WTC11 (cell line): ENCODE data around the gene ANKRD18A. TPM values are rescaled to one million over a fixed set of nuclear protein-coding genes. Genes with fewer than 3 reads are reported as not detected.

Experiments used
- ATAC-seq: fragments of 200-7000 bp; cut with Tn5 transposase; 2 replicates; pipeline ENCODE4 v1.10.0; 2021; ENCODE audit warnings: mild to moderate bottlenecking, moderate library complexity
- Bru-seq: library from RNA; stranded (reverse); fragments of 400-500 nt; gene quantifications from one replicate; lab custom pipeline; 2021; lab: Mats Ljungman, UMichigan
- CTCF ChIA-PET: fragments of 300-600 bp; sonication (Branson Sonifier 250); formaldehyde crosslinking; loops from one replicate; lab custom pipeline; 2021; ENCODE audit warnings: antibody characterized with exemption; lab: Charles Lee
- POLR2A ChIA-PET: fragments of 350-600 bp; sonication (Branson Sonifier 250); formaldehyde crosslinking; loops from one replicate; lab custom pipeline; 2021; ENCODE audit warnings: antibody characterized with exemption; lab: Charles Lee
- DNase-seq: peaks from one replicate; pipeline ENCODE4 v3.0.0; 2021; ENCODE audit warnings: low spot score
- H3K27ac Mint-ChIP-seq: 2 replicates; pipeline ENCODE4 v1.8.0; 2021; ENCODE audit warnings: mixed read lengths
- H3K27me3 Mint-ChIP-seq: 2 replicates; pipeline ENCODE4 v1.8.0; 2021; ENCODE audit warnings: low read depth, mild to moderate bottlenecking, moderate library complexity, mixed read lengths
- H3K36me3 Mint-ChIP-seq: 2 replicates; pipeline ENCODE4 v1.8.0; 2021; ENCODE audit warnings: mixed read lengths
- H3K4me1 Mint-ChIP-seq: 2 replicates; pipeline ENCODE4 v1.8.0; 2022; ENCODE audit warnings: mixed read lengths
- H3K4me3 Mint-ChIP-seq: 2 replicates; pipeline ENCODE4 v1.8.0; 2021; ENCODE audit warnings: mild to moderate bottlenecking, moderate library complexity, mixed read lengths
- H3K9me3 Mint-ChIP-seq: 2 replicates; pipeline ENCODE4 v1.8.0; 2021; ENCODE audit warnings: mixed read lengths
- ATF1 ChIP-seq: sonication (generic); formaldehyde crosslinking; IDR thresholded peaks from 2 replicates; pipeline ENCODE4 v1.8.1; 2023; ENCODE audit warnings: mild to moderate bottlenecking, moderate library complexity, missing genetic modification reagents
- CREB1 ChIP-seq: sonication (generic); formaldehyde crosslinking; IDR thresholded peaks from 2 replicates; pipeline ENCODE4 v1.8.0; 2023; ENCODE audit warnings: mild to moderate bottlenecking, missing genetic modification reagents
- ELF4 ChIP-seq: sonication (generic); formaldehyde crosslinking; IDR thresholded peaks from 2 replicates; pipeline ENCODE4 v1.8.1; 2022; ENCODE audit warnings: low read depth, mild to moderate bottlenecking, moderate library complexity, missing genetic modification reagents
- ESRRA ChIP-seq: sonication (generic); formaldehyde crosslinking; IDR thresholded peaks from 2 replicates; pipeline ENCODE4 v1.8.1; 2022; ENCODE audit warnings: mild to moderate bottlenecking, missing genetic modification reagents, borderline replicate concordance
- ETV6 ChIP-seq: sonication (generic); formaldehyde crosslinking; IDR thresholded peaks from 2 replicates; pipeline ENCODE4 v1.8.1; 2022; ENCODE audit warnings: mild to moderate bottlenecking, missing genetic modification reagents
- FOXK1 ChIP-seq: sonication (generic); formaldehyde crosslinking; IDR thresholded peaks from 2 replicates; pipeline ENCODE4 v1.8.0; 2022; ENCODE audit warnings: mild to moderate bottlenecking, moderate library complexity, missing genetic modification reagents
- FOXP4 ChIP-seq: sonication (generic); formaldehyde crosslinking; IDR thresholded peaks from 2 replicates; pipeline ENCODE4 v1.8.0; 2022; ENCODE audit warnings: mild to moderate bottlenecking, missing genetic modification reagents
- GTF2I ChIP-seq: fragments of 250-450 bp; sonication (Bioruptor Pico); conservative IDR thresholded peaks from 2 replicates; pipeline ENCODE4 v1.4.0; 2021; ENCODE audit warnings: mild to moderate bottlenecking
- JUN ChIP-seq: sonication (generic); formaldehyde crosslinking; IDR thresholded peaks from 2 replicates; pipeline ENCODE4 v1.8.0; 2023; ENCODE audit warnings: mild to moderate bottlenecking, missing genetic modification reagents
- KAT7 ChIP-seq: sonication (generic); formaldehyde crosslinking; IDR thresholded peaks from 2 replicates; pipeline ENCODE4 v1.8.1; 2023; ENCODE audit warnings: missing genetic modification reagents, mild to moderate bottlenecking, borderline replicate concordance
- MLX ChIP-seq: sonication (generic); formaldehyde crosslinking; IDR thresholded peaks from 2 replicates; pipeline ENCODE4 v1.8.1; 2023; ENCODE audit warnings: mild to moderate bottlenecking, missing genetic modification reagents, moderate library complexity
- MYBL2 ChIP-seq: sonication (generic); formaldehyde crosslinking; IDR thresholded peaks from 2 replicates; pipeline ENCODE4 v1.8.1; 2023; ENCODE audit warnings: mild to moderate bottlenecking, moderate library complexity, missing genetic modification reagents
- NFE2L1 ChIP-seq: sonication (generic); formaldehyde crosslinking; IDR thresholded peaks from 2 replicates; pipeline ENCODE4 v1.8.1; 2023; ENCODE audit warnings: missing genetic modification reagents
- NFYB ChIP-seq: sonication (generic); formaldehyde crosslinking; conservative IDR thresholded peaks from 2 replicates; pipeline ENCODE4 v1.8.0; 2022; ENCODE audit warnings: low read depth, missing genetic modification reagents
- NR1H2 ChIP-seq: sonication (generic); formaldehyde crosslinking; IDR thresholded peaks from 2 replicates; pipeline ENCODE4 v1.9.0; 2021; ENCODE audit warnings: mild to moderate bottlenecking, moderate library complexity, missing genetic modification reagents
- RELA ChIP-seq: sonication (generic); formaldehyde crosslinking; IDR thresholded peaks from 2 replicates; pipeline ENCODE4 v1.8.1; 2022; ENCODE audit warnings: missing genetic modification reagents, mild to moderate bottlenecking, borderline replicate concordance
- SMAD3 ChIP-seq: sonication (generic); formaldehyde crosslinking; IDR thresholded peaks from 2 replicates; pipeline ENCODE4 v1.8.0; 2022; ENCODE audit warnings: missing genetic modification reagents, mild to moderate bottlenecking, borderline replicate concordance
- SOX15 ChIP-seq: fragments of 250-450 bp; sonication (Bioruptor Pico); IDR thresholded peaks from 2 replicates; pipeline ENCODE4 v1.9.0; 2021; ENCODE audit warnings: mild to moderate bottlenecking
- SP1 ChIP-seq: sonication (generic); formaldehyde crosslinking; conservative IDR thresholded peaks from 2 replicates; pipeline ENCODE4 v1.8.1; 2022; ENCODE audit warnings: missing genetic modification reagents
- TEAD4 ChIP-seq: sonication (generic); formaldehyde crosslinking; IDR thresholded peaks from 2 replicates; pipeline ENCODE4 v1.8.0; 2022; ENCODE audit warnings: mild to moderate bottlenecking, missing genetic modification reagents
- TP53 ChIP-seq: sonication (generic); formaldehyde crosslinking; IDR thresholded peaks from 2 replicates; pipeline ENCODE4 v1.8.1; 2023; ENCODE audit warnings: mild to moderate bottlenecking, missing genetic modification reagents
- USF2 ChIP-seq: sonication (generic); formaldehyde crosslinking; IDR thresholded peaks from 2 replicates; pipeline ENCODE4 v1.8.1; 2023; ENCODE audit warnings: mild to moderate bottlenecking, missing genetic modification reagents, moderate library complexity
- ZBTB21 ChIP-seq: sonication (generic); formaldehyde crosslinking; IDR thresholded peaks from 2 replicates; pipeline ENCODE4 v1.8.1; 2023; ENCODE audit warnings: mild to moderate bottlenecking, missing genetic modification reagents, borderline replicate concordance
- ZNF138 ChIP-seq: sonication (generic); formaldehyde crosslinking; conservative IDR thresholded peaks from 2 replicates; pipeline ENCODE4 v1.8.1; 2022; ENCODE audit warnings: mild to moderate bottlenecking, moderate library complexity, missing genetic modification reagents
- ZNF317 ChIP-seq: sonication (generic); formaldehyde crosslinking; IDR thresholded peaks from 2 replicates; pipeline ENCODE4 v1.8.1; 2023; ENCODE audit warnings: low read depth, mild to moderate bottlenecking, moderate library complexity, missing genetic modification reagents, borderline replicate concordance
- ZNF423 ChIP-seq: fragments of 250-450 bp; sonication (Bioruptor Pico); IDR thresholded peaks from 2 replicates; pipeline ENCODE4 v2.1.2; 2022; ENCODE audit warnings: mild to moderate bottlenecking, moderate library complexity
- long read RNA-seq, 3 experiments: library from RNA in 1 of 3; library from capped mRNA in 1 of 3; library from polyadenylated mRNA in 1 of 3; unstranded in 2 of 3; stranded (forward) in 1 of 3; transcript quantifications; one replicate each; pipeline ENCODE4 v2.0.0, GENCODE V29; 2021
- total RNA-seq: library from RNA; stranded (reverse); gene quantifications from 3 replicates; pipeline ENCODE4 v1.2.3, GENCODE V29; 2021
- TF ChIP-seq, protein P1 (sequence below): sonication (generic); formaldehyde crosslinking; IDR thresholded peaks from 2 replicates; pipeline ENCODE4 v1.8.1; 2023; ENCODE audit warnings: mild to moderate bottlenecking, missing genetic modification reagents
- TF ChIP-seq, protein P2 (sequence below): sonication (generic); formaldehyde crosslinking; IDR thresholded peaks from 2 replicates; pipeline ENCODE4 v1.8.0; 2022; ENCODE audit warnings: mild to moderate bottlenecking, missing genetic modification reagents
- TF ChIP-seq, protein P3 (sequence below): sonication (generic); formaldehyde crosslinking; IDR thresholded peaks from 2 replicates; pipeline ENCODE4 v1.8.0; 2022; ENCODE audit warnings: mild to moderate bottlenecking, missing genetic modification reagents

The ANKRD18A gene
- total RNA-seq, result 10.8 to 15.7 TPM (median 12.9 TPM) in 3 replicates
- percentile 61 among the genes with signal in this experiment for Bru-seq, nascent RNA
- long read RNA-seq, experiment 1, partial matches to known transcripts, result 1 of 11 reads
- long read RNA-seq, experiment 1, other reads (novel, unspliced or antisense), result 10 of 11 reads
- long read RNA-seq, experiment 2, partial matches to known transcripts, result 0 of 2 reads
- long read RNA-seq, experiment 2, other reads (novel, unspliced or antisense), result 2 of 2 reads
- long read RNA-seq, experiment 3, partial matches to known transcripts, result 0 of 5 reads
- long read RNA-seq, experiment 3, other reads (novel, unspliced or antisense), result 5 of 5 reads

GRCh38 chr9:38620483-38621433 lies at the start of gene ANKRD18A:
TSS of gene ANKRD18A (minus strand) at chr9:38620596. CDS start at chr9:38620285, 311 bp downstream.
- Mint-ChIP-seq H3K4me3 (peak within 1 kb of the TSS; percentile 88), H3K27ac (peak within 1 kb of the TSS; percentile 76; the same call in 1 of the 2 replicates), H3K27me3 (peaks cover 46% of the 10 kb centered on the region), H3K36me3 (peaks cover 19% of the 10 kb centered on the region), H3K9me3 (peaks cover 22% of the 10 kb centered on the region), H3K4me1 (peaks cover 12% of the 10 kb centered on the region)
- ATAC-seq (peak; percentile 85), DNase-seq (peak; percentile 96)
- CTCF ChIA-PET, result interaction anchor here (0.6 to 2.5 kb wide), 17 partner anchors 14 to 718 kb away, joined by 3 to 15 read pairs (median 4); partner anchors contain the start of gene ALDH1B1
- POLR2A ChIA-PET, result no interaction called here
- TF ChIP-seq USF2 (CRISPR knock-in tag) (peak; percentile 28; the same call in 1 of the 2 replicates), KAT7 (CRISPR knock-in tag) (0 out of 2 replicates have a peak, but pooled peaks have one; percentile 82), ATF1 (CRISPR knock-in tag) (no peak), NR1H2 (no peak), SP1 (CRISPR knock-in tag) (0 out of 2 replicates have a peak, but pooled peaks have one; percentile 26), GTF2I (CRISPR knock-in tag) (no peak), MYBL2 (CRISPR knock-in tag) (peak; percentile 78), FOXP4 (peak; percentile 48; the same call in 1 of the 2 replicates), SOX15 (CRISPR knock-in tag) (no peak), ZNF423 (CRISPR knock-in tag) (peak; percentile 31; the same call in 1 of the 2 replicates), TEAD4 (CRISPR knock-in tag) (peak; percentile 27; the same call in 1 of the 2 replicates), ESRRA (CRISPR knock-in tag) (0 out of 2 replicates have a peak, but pooled peaks have one; percentile 20), TP53 (CRISPR knock-in tag) (no peak; the same call in 1 of the 2 replicates), ZNF317 (no peak), ZBTB21 (CRISPR knock-in tag) (0 out of 2 replicates have a peak, but pooled peaks have one; percentile 46), CREB1 (CRISPR knock-in tag) (0 out of 2 replicates have a peak, but pooled peaks have one; percentile 20), NFE2L1 (0 out of 2 replicates have a peak, but pooled peaks have one; percentile 12), ELF4 (CRISPR knock-in tag) (0 out of 2 replicates have a peak, but pooled peaks have one; percentile 38), SMAD3 (peak; percentile 48; the same call in 1 of the 2 replicates), ZNF138 (CRISPR knock-in tag) (0 out of 2 replicates have a peak, but pooled peaks have one; percentile 12), RELA (CRISPR knock-in tag) (no peak), JUN (peak; percentile 62; the same call in 1 of the 2 replicates), NFYB (no peak), FOXK1 (CRISPR knock-in tag) (0 out of 2 replicates have a peak, but pooled peaks have one; percentile 30), ETV6 (CRISPR knock-in tag) (peak; percentile 71; the same call in 1 of the 2 replicates), MLX (CRISPR knock-in tag) (no peak)
- TF ChIP-seq, protein P1, sequence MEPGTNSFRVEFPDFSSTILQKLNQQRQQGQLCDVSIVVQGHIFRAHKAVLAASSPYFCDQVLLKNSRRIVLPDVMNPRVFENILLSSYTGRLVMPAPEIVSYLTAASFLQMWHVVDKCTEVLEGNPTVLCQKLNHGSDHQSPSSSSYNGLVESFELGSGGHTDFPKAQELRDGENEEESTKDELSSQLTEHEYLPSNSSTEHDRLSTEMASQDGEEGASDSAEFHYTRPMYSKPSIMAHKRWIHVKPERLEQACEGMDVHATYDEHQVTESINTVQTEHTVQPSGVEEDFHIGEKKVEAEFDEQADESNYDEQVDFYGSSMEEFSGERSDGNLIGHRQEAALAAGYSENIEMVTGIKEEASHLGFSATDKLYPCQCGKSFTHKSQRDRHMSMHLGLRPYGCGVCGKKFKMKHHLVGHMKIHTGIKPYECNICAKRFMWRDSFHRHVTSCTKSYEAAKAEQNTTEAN (CRISPR knock-in tag), result 0 out of 2 replicates have a peak, but pooled peaks have one; percentile 65
- TF ChIP-seq, protein P2, sequence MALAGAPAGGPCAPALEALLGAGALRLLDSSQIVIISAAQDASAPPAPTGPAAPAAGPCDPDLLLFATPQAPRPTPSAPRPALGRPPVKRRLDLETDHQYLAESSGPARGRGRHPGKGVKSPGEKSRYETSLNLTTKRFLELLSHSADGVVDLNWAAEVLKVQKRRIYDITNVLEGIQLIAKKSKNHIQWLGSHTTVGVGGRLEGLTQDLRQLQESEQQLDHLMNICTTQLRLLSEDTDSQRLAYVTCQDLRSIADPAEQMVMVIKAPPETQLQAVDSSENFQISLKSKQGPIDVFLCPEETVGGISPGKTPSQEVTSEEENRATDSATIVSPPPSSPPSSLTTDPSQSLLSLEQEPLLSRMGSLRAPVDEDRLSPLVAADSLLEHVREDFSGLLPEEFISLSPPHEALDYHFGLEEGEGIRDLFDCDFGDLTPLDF, result peak; percentile 76; the same call in 1 of the 2 replicates
- TF ChIP-seq, protein P3, sequence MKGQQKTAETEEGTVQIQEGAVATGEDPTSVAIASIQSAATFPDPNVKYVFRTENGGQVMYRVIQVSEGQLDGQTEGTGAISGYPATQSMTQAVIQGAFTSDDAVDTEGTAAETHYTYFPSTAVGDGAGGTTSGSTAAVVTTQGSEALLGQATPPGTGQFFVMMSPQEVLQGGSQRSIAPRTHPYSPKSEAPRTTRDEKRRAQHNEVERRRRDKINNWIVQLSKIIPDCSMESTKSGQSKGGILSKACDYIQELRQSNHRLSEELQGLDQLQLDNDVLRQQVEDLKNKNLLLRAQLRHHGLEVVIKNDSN, result no peak; the same call in 1 of the 2 replicates
